Measurements from ENCODE around the gene MED27.

MED27 gene

GRCh38 chr9:132027752-132028663 is 51.7 kb downstream of the MED27 start:
- Histone ChIP-seq H4K8ac (ENCODE audit: low read depth, low read length) (no peak overlapping the region), H2AK5ac (ENCODE audit: low read length) (peak overlapping the region; percentile 71), H3K79me1 (ENCODE audit: low read length) (peaks cover 19% of the 10 kb centered on the region), H3K4ac (ENCODE audit: low read depth, low read length) (no peak overlapping the region), H3K9ac (ENCODE audit: low read length) (no peak overlapping the region), H3K79me2 (ENCODE audit: control insufficient read depth, insufficient read depth, low read length, poor library complexity) (peaks cover 1% of the 10 kb centered on the region), H3K4me3 (ENCODE audit: low read depth, low read length) (no peak overlapping the region), H3K9me3 (ENCODE audit: insufficient read depth, low read depth, low read length) (no peaks in the 10 kb centered on the region), H2BK12ac (ENCODE audit: low read length) (peak overlapping the region; percentile 41), H3K4me1 (ENCODE audit: control insufficient read depth in 1 of 2, insufficient read depth in 2 of 2, low read length in 2 of 2) (peaks cover 24 to 38% of the 10 kb centered on the region in 2 experiments), H2BK5ac (ENCODE audit: low read depth, low read length, poor library complexity) (peak overlapping the region; percentile 13), H3K27me3 (ENCODE audit: insufficient read depth, low read length) (no peaks in the 10 kb centered on the region), H3K14ac (ENCODE audit: low read length) (peak overlapping the region; percentile 5), H3K4me2 (ENCODE audit: low read length) (no peak overlapping the region), H4K12ac (ENCODE audit: low read depth, low read length) (no peak overlapping the region), H2BK120ac (ENCODE audit: insufficient read depth, low read length, poor library complexity) (peak overlapping the region; percentile 52), H2AFZ (ENCODE audit: insufficient read depth, low read length, poor library complexity) (no peak overlapping the region), H3K23ac (ENCODE audit: low read length) (no peak overlapping the region), H3K36me3 (ENCODE audit: control insufficient read depth in 1 of 2, insufficient read depth in 2 of 2, low read length in 2 of 2) (no peaks in the 10 kb centered on the region), H4K91ac (ENCODE audit: low read depth, low read length) (peak overlapping the region; percentile 59), H3K18ac (ENCODE audit: low read length) (peak overlapping the region; percentile 50), H3K27ac (ENCODE audit: low read depth, low read length) (peak overlapping the region; percentile 84)
- DNase-seq, result peak in 1 of 2 donors; percentile 29
- no CpG with 5 or more reads among the region's 7 CpGs for WGBS (ENCODE audit: extremely low coverage, insufficient coverage, insufficient read length)

- H3K18ac ChIP-seq (ENCODE audit: low read length), result peak overlapping the region; percentile 58
- WGBS (ENCODE audit: extremely low coverage, insufficient coverage, insufficient read length), result no CpG with 5 or more reads among the region's 12 CpGs
- peak overlapping the region; percentile 80 for H2BK120ac ChIP-seq (ENCODE audit: insufficient read depth, low read length, poor library complexity)
- no peak overlapping the region for H3K23ac ChIP-seq (ENCODE audit: low read length)
- no peak overlapping the region for H3K4me2 ChIP-seq (ENCODE audit: low read length)
- no peaks in the 10 kb centered on the region for H3K9me3 ChIP-seq (ENCODE audit: insufficient read depth, low read depth, low read length)
- no peak overlapping the region for H4K12ac ChIP-seq (ENCODE audit: low read depth, low read length)
- H4K8ac ChIP-seq (ENCODE audit: low read depth, low read length), result peak overlapping the region; percentile 9
- peaks cover 22 to 34% of the 10 kb centered on the region in 2 experiments for H3K4me1 ChIP-seq (ENCODE audit: control insufficient read depth in 1 of 2, insufficient read depth in 2 of 2, low read length in 2 of 2)
- H2BK5ac ChIP-seq (ENCODE audit: low read depth, low read length, poor library complexity), result peak overlapping the region; percentile 84
- peaks cover 1% of the 10 kb centered on the region for H3K79me2 ChIP-seq (ENCODE audit: control insufficient read depth, insufficient read depth, low read length, poor library complexity)
- H3K36me3 ChIP-seq (ENCODE audit: control insufficient read depth in 1 of 2, insufficient read depth in 2 of 2, low read length in 2 of 2), result no peaks in the 10 kb centered on the region
- H2BK12ac ChIP-seq (ENCODE audit: low read length), result peak overlapping the region; percentile 55
- DNase-seq, result peak; percentile 37 to 78
- H4K91ac ChIP-seq (ENCODE audit: low read depth, low read length), result peak overlapping the region; percentile 79
- H3K14ac ChIP-seq (ENCODE audit: low read length), result no peak overlapping the region
- peak overlapping the region; percentile 84 for H3K27ac ChIP-seq (ENCODE audit: low read depth, low read length)
- H3K9ac ChIP-seq (ENCODE audit: low read length), result no peak overlapping the region
- peaks cover 19% of the 10 kb centered on the region for H3K79me1 ChIP-seq (ENCODE audit: low read length)
- H3K4ac ChIP-seq (ENCODE audit: low read depth, low read length), result peak overlapping the region; percentile 13
- H3K4me3 ChIP-seq (ENCODE audit: low read depth, low read length), result no peak overlapping the region
- H2AK5ac ChIP-seq (ENCODE audit: low read length), result no peak overlapping the region
- H2AFZ ChIP-seq (ENCODE audit: insufficient read depth, low read length, poor library complexity), result peak overlapping the region; percentile 35
- H3K27me3 ChIP-seq (ENCODE audit: insufficient read depth, low read length), result no peaks in the 10 kb centered on the region
Observed at GRCh38 chr9:132026932-132027585, 52.6 kb downstream of the MED27 start.

DNA sequence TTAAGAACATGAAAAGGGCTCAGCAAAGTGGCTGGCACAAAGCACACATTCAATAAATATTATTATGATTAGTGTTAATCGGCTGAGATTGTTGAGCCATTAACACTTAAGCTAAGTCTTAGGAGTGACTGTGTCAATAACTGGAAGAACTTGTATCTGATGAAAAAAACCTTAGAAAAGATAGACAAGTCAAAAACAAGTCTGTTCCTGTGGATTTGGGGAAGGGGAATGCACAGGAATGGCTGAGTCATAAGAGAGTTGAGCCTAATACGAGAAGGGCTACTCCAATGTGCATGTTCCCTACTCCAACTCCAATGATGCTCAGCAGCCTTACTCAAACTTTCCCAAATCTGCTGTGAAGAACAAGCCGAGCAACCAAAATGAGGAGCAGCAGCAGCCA is 53.9 kb downstream of the MED27 start:
- peaks cover 19 to 28% of the 10 kb centered on the region in 2 experiments for H3K4me1 ChIP-seq (ENCODE audit: control insufficient read depth in 1 of 2, insufficient read depth in 2 of 2, low read length in 2 of 2)
- no peak overlapping the region for H2BK120ac ChIP-seq (ENCODE audit: insufficient read depth, low read length, poor library complexity)
- H2BK5ac ChIP-seq (ENCODE audit: low read depth, low read length, poor library complexity), result no peak overlapping the region
- no peak overlapping the region for H3K23ac ChIP-seq (ENCODE audit: low read length)
- peak overlapping the region; percentile 13 for H3K4ac ChIP-seq (ENCODE audit: low read depth, low read length)
- no peak overlapping the region for H3K4me3 ChIP-seq (ENCODE audit: low read depth, low read length)
- H2AK5ac ChIP-seq (ENCODE audit: low read length), result no peak overlapping the region
- peaks cover 1% of the 10 kb centered on the region for H3K79me2 ChIP-seq (ENCODE audit: control insufficient read depth, insufficient read depth, low read length, poor library complexity)
- no peak overlapping the region for H3K4me2 ChIP-seq (ENCODE audit: low read length)
- H2BK12ac ChIP-seq (ENCODE audit: low read length), result peak overlapping the region; percentile 46
- no peak overlapping the region for H3K9ac ChIP-seq (ENCODE audit: low read length)
- no peak for DNase-seq
- no peak overlapping the region for H2AFZ ChIP-seq (ENCODE audit: insufficient read depth, low read length, poor library complexity)
- H4K8ac ChIP-seq (ENCODE audit: low read depth, low read length), result no peak overlapping the region
- no peaks in the 10 kb centered on the region for H3K36me3 ChIP-seq (ENCODE audit: control insufficient read depth in 1 of 2, insufficient read depth in 2 of 2, low read length in 2 of 2)
- no peaks in the 10 kb centered on the region for H3K9me3 ChIP-seq (ENCODE audit: insufficient read depth, low read depth, low read length)
- H3K79me1 ChIP-seq (ENCODE audit: low read length), result peaks cover 17% of the 10 kb centered on the region
- peak overlapping the region; percentile 39 for H3K18ac ChIP-seq (ENCODE audit: low read length)
- peak overlapping the region; percentile 68 for H4K91ac ChIP-seq (ENCODE audit: low read depth, low read length)
- H3K27ac ChIP-seq (ENCODE audit: low read depth, low read length), result no peak overlapping the region
- H3K14ac ChIP-seq (ENCODE audit: low read length), result no peak overlapping the region
- H4K12ac ChIP-seq (ENCODE audit: low read depth, low read length), result no peak overlapping the region
- H3K27me3 ChIP-seq (ENCODE audit: insufficient read depth, low read length), result no peaks in the 10 kb centered on the region
- no CpG with 5 or more reads among the region's 3 CpGs for WGBS (ENCODE audit: extremely low coverage, insufficient coverage, insufficient read length)

GRCh38 chr9:132024589-132024988 is 55.1 kb downstream of the MED27 start:
- Histone ChIP-seq H3K18ac (ENCODE audit: low read length) (no peak overlapping the region), H2BK120ac (ENCODE audit: insufficient read depth, low read length, poor library complexity) (no peak overlapping the region), H2BK5ac (ENCODE audit: low read depth, low read length, poor library complexity) (no peak overlapping the region), H4K8ac (ENCODE audit: low read depth, low read length) (no peak overlapping the region), H3K4me2 (ENCODE audit: low read length) (no peak overlapping the region), H3K9ac (ENCODE audit: low read length) (no peak overlapping the region), H3K79me1 (ENCODE audit: low read length) (peaks cover 15% of the 10 kb centered on the region), H3K4me3 (ENCODE audit: low read depth, low read length) (no peak overlapping the region), H3K4me1 (ENCODE audit: control insufficient read depth in 1 of 2, insufficient read depth in 2 of 2, low read length in 2 of 2) (peaks cover 15 to 22% of the 10 kb centered on the region in 2 experiments), H2AK5ac (ENCODE audit: low read length) (no peak overlapping the region), H3K27me3 (ENCODE audit: insufficient read depth, low read length) (no peaks in the 10 kb centered on the region), H4K91ac (ENCODE audit: low read depth, low read length) (no peak overlapping the region), H2BK12ac (ENCODE audit: low read length) (no peak overlapping the region), H4K12ac (ENCODE audit: low read depth, low read length) (no peak overlapping the region), H3K79me2 (ENCODE audit: control insufficient read depth, insufficient read depth, low read length, poor library complexity) (peaks cover 1% of the 10 kb centered on the region), H3K14ac (ENCODE audit: low read length) (no peak overlapping the region), H3K36me3 (ENCODE audit: control insufficient read depth in 1 of 2, insufficient read depth in 2 of 2, low read length in 2 of 2) (no peaks in the 10 kb centered on the region), H3K27ac (ENCODE audit: low read depth, low read length) (no peak overlapping the region), H3K4ac (ENCODE audit: low read depth, low read length) (no peak overlapping the region), H3K23ac (ENCODE audit: low read length) (no peak overlapping the region), H2AFZ (ENCODE audit: insufficient read depth, low read length, poor library complexity) (no peak overlapping the region), H3K9me3 (ENCODE audit: insufficient read depth, low read depth, low read length) (no peaks in the 10 kb centered on the region)
- no CpG with 5 or more reads among the region's 7 CpGs for WGBS (ENCODE audit: extremely low coverage, insufficient coverage, insufficient read length)
- no peak for DNase-seq

All from trophoblast cell (in vitro differentiated cells and primary cell).